Suprapubic skin (tissue), 4 donors: ENCODE results near the gene MUC5B. TPM values are rescaled to one million over a fixed set of nuclear protein-coding genes. Genes with fewer than 3 reads are reported as not detected.

ENCODE experiments used
- DNase-seq, 2 donors: peaks; one replicate each; pipeline ENCODE4 v3.0.0-alpha.2; 2019; ENCODE audit warnings: low spot score in 2 of 2
- H3K27ac ChIP-seq: fragments of 200-600 bp; sonication (generic); one replicate; pipeline ENCODE4 v1.5.1; 2019
- H3K27me3 ChIP-seq: fragments of 200-600 bp; sonication (generic); one replicate; pipeline ENCODE4 v1.5.1; 2019
- H3K36me3 ChIP-seq: fragments of 200-600 bp; sonication (generic); one replicate; pipeline ENCODE4 v1.5.1; 2019
- H3K4me1 ChIP-seq: fragments of 200-600 bp; sonication (generic); one replicate; pipeline ENCODE4 v1.5.1; 2019
- H3K4me3 ChIP-seq: fragments of 200-600 bp; sonication (generic); one replicate; pipeline ENCODE4 v1.5.1; 2019; ENCODE audit warnings: mild to moderate bottlenecking
- H3K9me3 ChIP-seq: fragments of 200-600 bp; sonication (generic); one replicate; pipeline ENCODE4 v1.5.1; 2019
- CTCF ChIP-seq, 2 donors: fragments of 200-600 bp in 1 of 2; fragments of 450-650 bp in 1 of 2; sonication (generic) in 1 of 2; IDR thresholded peaks; one replicate each; pipeline ENCODE4 v1.5.1; 2016 to 2019; ENCODE audit warnings: antibody characterized with exemption in 2 of 2, mild to moderate bottlenecking in 1 of 2, moderate library complexity in 1 of 2
- EP300 ChIP-seq: sonication (generic); formaldehyde crosslinking; IDR thresholded peaks from one replicate; pipeline ENCODE4 v1.6.1; 2017; ENCODE audit warnings: antibody characterized with exemption
- POLR2A ChIP-seq, 2 donors: fragments of 450-650 bp; IDR thresholded peaks; one replicate each; pipeline ENCODE4 v1.6.1; 2017; ENCODE audit warnings: antibody characterized with exemption in 2 of 2, mild to moderate bottlenecking in 2 of 2, moderate library complexity in 2 of 2
- POLR2AphosphoS5 ChIP-seq, 3 donors: sonication (generic); formaldehyde crosslinking; IDR thresholded peaks; one replicate each; pipeline ENCODE4 v1.6.1; 2017; ENCODE audit warnings: antibody characterized with exemption in 3 of 3
- WGBS: methylation state at CpG from one replicate; pipeline ENCODE4 v1.1.5; 2018; 5-methylcytosine and 5-hydroxymethylcytosine counted together
- total RNA-seq, 4 donors: library from RNA; depleted of rRNA; stranded (reverse); fragments of >200 nt; gene quantifications; one replicate each; pipeline ENCODE4 v1.1.0, GENCODE V29; 2016

The MUC5B gene
- total RNA-seq, 4 donors from 2014 or later, result 0.08 to 0.34 (median 0.13) TPM

GRCh38 chr11:1217151-1217550 is 5.7 kb upstream of the MUC5B start:
- 93% methylated on average over 17 of the region's 17 CpGs for WGBS
- Histone ChIP-seq H3K4me3 (no peak overlapping the region), H3K36me3 (no peaks in the 10 kb centered on the region), H3K9me3 (peaks cover 7% of the 10 kb centered on the region), H3K4me1 (no peaks in the 10 kb centered on the region), H3K27ac (no peak overlapping the region), H3K27me3 (peaks cover 37% of the 10 kb centered on the region)
- DNase-seq, result peak; percentile 18 to 52
- TF ChIP-seq EP300 (no peak), POLR2A (IDR thresholded peaks at IDR 0.05) (no peak)

GRCh38 chr11:1218256-1218787 is 4.5 kb upstream of the MUC5B start:
- 73% methylated on average over 15 of the region's 15 CpGs for WGBS
- H3K27me3 ChIP-seq, result peaks cover 48% of the 10 kb centered on the region

GRCh38 chr11:1218788-1219445 is 3.9 kb upstream of the MUC5B start:
- Histone ChIP-seq H3K27ac (no peak overlapping the region), H3K27me3 (peaks cover 54% of the 10 kb centered on the region), H3K36me3 (no peaks in the 10 kb centered on the region), H3K9me3 (no peaks in the 10 kb centered on the region), H3K4me1 (no peaks in the 10 kb centered on the region), H3K4me3 (no peak overlapping the region)
- peak; percentile 59 to 75 for DNase-seq
- no peak for TF ChIP-seq EP300
- TF ChIP-seq POLR2AphosphoS5 (IDR thresholded peaks at IDR 0.05), result no peak
- no peak for TF ChIP-seq CTCF (IDR thresholded peaks at IDR 0.05)
- no peak for TF ChIP-seq POLR2A (IDR thresholded peaks at IDR 0.05)
- 80% methylated on average over 2 of the region's 16 CpGs for WGBS

More at GRCh38 chr11:1218256-1218787, 4.5 kb upstream of the MUC5B start:
- H3K36me3 ChIP-seq, result no peaks in the 10 kb centered on the region
- no peak overlapping the region for H3K27ac ChIP-seq
- TF ChIP-seq EP300, result no peak
- TF ChIP-seq CTCF (IDR thresholded peaks at IDR 0.05), result no peak
- TF ChIP-seq POLR2AphosphoS5 (IDR thresholded peaks at IDR 0.05), result no peak
- no peak for TF ChIP-seq POLR2A (IDR thresholded peaks at IDR 0.05)
- no peaks in the 10 kb centered on the region for H3K4me1 ChIP-seq
- H3K4me3 ChIP-seq, result no peak overlapping the region
- H3K9me3 ChIP-seq, result no peaks in the 10 kb centered on the region
- peak; percentile 24 to 47 for DNase-seq

GRCh38 chr11:1219446-1219833 is 3.4 kb upstream of the MUC5B start:
- WGBS, result no CpG with 5 or more reads among the region's 10 CpGs
- Histone ChIP-seq H3K27ac (no peak overlapping the region), H3K4me1 (peaks cover 3% of the 10 kb centered on the region), H3K27me3 (peaks cover 59% of the 10 kb centered on the region), H3K36me3 (no peaks in the 10 kb centered on the region), H3K9me3 (no peaks in the 10 kb centered on the region), H3K4me3 (no peak overlapping the region)
- no peak for TF ChIP-seq POLR2A (IDR thresholded peaks at IDR 0.05)
- TF ChIP-seq POLR2AphosphoS5 (IDR thresholded peaks at IDR 0.05), result no peak
- TF ChIP-seq CTCF (IDR thresholded peaks at IDR 0.05), result no peak
- no peak for TF ChIP-seq EP300
- peak; percentile 60 to 72 for DNase-seq

GRCh38 chr11:1219834-1220815 is 2.7 kb upstream of the MUC5B start:
- no peaks in the 10 kb centered on the region for H3K36me3 ChIP-seq
- DNase-seq, result peak; percentile 63 to 80
- peaks cover 66% of the 10 kb centered on the region for H3K27me3 ChIP-seq
- H3K9me3 ChIP-seq, result no peaks in the 10 kb centered on the region
- H3K4me3 ChIP-seq, result no peak overlapping the region
- no peak overlapping the region for H3K27ac ChIP-seq
- no peak for TF ChIP-seq POLR2A (IDR thresholded peaks at IDR 0.05)
- TF ChIP-seq POLR2AphosphoS5 (IDR thresholded peaks at IDR 0.05), result no peak
- TF ChIP-seq EP300, result no peak
- peaks cover 8% of the 10 kb centered on the region for H3K4me1 ChIP-seq
- WGBS, result 42% methylated on average over 16 of the region's 48 CpGs
